Measurements from ENCODE around the gene ID1.
"Not testable (repeated sequence)": the region's sequence is repeated elsewhere in the genome, so short reads cannot be mapped to it uniquely, and the experiment has no call there.

Gene ID1

DNA sequence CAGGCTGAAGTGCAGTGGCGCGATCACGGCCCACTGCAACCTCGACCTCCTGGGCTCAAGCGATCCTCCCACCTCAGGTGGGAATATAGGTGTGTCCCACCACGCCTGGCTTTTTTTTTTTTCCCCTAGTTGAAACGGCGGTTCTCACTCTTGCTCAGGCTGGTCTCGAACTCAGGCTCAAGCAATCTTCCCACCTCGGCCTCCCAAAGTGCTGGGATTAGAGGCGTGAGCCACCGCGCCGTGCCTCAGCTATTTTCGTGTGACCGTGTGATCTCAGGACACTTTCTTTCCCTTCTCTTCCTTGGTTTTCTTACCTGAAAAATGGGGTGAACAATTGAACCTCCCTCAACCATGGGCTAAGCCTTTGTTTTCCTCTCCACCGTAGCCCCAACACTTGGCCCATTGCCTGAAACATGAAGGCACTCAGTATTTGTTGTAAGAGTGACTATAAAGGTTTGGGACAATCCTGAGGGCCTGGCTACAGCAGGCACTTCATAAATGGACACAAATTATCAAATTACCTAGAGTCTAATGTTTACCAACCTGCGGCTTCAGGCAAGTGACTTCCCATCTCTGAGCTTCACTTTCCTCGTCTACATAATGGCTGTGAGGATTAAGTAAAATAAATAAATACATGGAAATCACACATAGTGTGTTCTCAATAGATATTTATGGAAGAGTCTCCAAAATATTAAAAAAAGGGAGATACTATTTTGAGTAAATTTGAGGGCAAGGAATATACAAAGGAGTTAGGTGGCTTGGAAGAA, 31.4 kb upstream of the ID1 start:
- DNase-seq = no peak

DNA sequence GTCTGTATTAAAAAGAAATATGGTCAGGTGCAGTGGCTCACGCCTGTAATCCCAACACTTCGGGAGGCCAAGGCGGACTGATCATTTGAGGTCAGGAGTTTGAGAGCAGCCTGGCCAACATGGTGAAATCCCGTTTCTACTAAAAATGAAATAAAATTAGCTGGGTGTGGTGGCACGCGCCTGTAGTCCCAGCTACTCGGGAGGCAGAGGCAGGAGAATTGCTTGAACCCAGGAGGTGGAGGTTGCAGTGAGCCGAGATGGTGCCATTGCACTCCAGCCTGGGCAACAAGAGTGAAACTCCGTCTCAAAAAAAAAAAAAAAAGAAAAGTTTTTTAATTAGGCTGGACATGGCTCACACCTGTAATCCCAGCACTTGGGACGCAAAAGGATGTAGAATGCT, 30.1 kb upstream of the ID1 start:
- not testable (repeated sequence) for DNase-seq

DNA sequence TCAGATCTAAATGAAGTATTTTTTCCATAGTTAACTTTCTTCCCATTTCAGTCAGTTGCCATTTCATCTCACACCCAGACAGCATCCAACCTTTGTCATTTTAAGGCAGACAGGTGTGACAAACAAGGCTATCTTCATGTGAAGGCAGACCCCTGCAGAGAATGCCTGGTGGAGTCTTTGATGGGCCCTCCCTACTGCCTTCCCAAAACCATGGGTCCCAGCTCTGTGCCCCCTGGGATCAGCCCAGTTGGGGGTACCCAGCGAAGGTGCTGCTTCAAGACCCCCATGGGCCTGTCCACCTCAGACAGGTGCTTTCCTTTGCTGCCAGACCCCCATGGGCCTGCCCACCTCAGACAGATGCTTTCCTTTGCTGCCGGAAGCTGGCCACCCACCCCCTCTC, 28.3 kb upstream of the ID1 start:
- no peak for DNase-seq

DNA sequence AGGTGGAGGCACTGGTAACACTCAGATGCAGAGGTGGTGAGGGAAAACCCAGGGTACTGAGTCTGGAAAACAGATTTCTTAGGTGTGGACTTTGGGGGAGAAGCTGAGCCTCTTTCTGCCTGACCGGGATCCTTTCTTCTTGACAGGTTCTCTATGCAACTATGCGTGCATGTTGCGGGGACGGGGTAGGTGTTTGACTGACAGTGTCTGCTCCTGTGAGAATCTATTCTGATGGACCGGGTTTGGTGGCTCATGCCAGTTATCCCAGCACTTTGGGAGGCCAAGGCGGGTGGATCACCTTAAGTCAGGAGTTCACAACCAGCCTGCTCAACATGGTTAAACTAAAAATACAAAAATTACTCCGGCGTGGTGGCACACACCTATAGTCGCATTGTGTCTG, 27.9 kb upstream of the ID1 start:
- no peak for DNase-seq

DNA sequence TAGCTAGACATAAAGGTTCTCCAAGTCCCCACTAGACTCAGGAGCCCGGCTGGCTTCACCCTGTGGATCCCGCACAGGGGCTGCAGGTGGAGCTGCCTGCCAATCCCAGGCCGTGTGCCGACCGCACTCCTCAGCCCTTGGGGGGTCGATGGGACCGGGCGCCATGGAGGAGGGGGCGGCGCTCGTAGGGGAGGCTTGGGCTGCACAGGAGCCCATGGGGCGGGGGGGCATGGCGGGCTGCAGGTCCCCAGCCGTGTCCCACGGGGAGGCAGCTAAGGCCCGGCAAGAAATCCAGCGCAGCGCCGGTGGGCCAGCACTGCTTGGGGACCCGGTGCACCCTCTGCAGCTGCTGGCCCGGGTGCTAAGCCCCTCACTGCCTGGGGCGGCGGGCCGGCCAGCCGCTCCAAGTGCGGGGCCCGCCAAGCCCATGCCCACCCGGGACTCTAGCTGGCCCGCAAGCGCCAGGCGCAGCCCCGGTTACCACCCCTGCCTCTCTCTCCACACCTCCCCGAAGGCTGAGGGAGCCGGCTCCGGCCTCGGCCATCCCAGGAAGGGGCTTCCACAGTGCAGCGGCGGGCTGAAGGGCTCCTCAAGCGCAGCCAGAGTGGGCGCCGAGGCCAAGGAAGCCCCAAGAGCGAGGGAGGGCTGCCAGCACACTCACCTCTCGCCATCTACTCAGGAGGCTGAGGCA, 26.5 kb upstream of the ID1 start:
- DNase-seq = no peak

DNA sequence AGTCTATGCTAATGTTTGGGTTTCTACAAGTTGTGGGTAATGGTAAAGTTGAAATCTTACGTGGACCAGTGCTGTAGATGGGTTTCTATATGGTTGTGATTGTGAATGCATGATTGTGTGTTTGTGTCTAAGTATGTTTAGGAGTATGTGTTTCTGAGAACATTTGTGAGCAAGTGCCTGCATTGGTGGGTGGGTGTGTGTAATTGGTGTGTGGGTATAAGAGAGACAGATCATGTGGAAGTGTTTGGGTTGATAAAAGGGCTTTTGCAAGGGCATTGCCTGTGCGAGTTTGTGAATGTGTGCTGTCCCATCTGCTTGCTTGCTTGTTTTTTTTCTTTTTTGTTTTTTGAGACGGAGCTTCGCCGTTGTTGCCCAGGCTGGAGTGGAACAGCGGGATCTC, 25.8 kb upstream of the ID1 start:
- DNase-seq = no peak

DNA sequence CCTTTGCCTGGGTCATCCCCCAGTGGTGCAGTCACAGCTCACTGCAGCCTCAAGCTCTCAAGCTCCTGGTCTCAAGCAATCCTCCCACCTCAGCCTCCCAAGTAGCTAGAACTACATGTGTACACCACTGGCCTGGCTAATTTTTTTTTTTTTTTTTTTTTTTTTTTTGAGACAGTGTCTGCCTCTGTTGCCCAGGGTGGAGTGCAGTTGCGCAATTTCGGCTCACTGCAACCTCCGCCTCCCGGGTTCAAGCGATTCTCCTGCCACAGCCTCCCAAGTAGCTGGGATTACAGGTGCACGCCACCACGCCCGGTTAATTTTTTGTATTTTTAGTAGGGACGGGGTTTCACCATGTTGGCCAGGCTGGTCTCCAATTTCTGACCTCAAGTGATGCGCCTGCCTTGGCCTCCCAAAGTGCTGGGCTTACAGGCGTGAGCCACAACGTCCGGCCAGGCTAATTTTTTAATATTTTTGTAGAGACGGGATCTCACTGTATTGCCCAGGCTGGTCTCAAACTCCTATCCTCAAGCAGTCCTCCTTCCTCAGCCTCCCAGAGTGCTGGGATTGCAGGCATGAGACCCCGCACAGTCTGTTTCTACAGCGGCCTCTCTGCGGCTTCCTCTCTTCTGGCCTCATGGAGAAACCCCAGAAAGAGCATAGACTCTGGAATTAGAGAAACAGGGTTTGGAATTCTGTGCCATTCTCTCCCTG, 25.0 kb upstream of the ID1 start:
- not testable (repeated sequence) for DNase-seq

DNA sequence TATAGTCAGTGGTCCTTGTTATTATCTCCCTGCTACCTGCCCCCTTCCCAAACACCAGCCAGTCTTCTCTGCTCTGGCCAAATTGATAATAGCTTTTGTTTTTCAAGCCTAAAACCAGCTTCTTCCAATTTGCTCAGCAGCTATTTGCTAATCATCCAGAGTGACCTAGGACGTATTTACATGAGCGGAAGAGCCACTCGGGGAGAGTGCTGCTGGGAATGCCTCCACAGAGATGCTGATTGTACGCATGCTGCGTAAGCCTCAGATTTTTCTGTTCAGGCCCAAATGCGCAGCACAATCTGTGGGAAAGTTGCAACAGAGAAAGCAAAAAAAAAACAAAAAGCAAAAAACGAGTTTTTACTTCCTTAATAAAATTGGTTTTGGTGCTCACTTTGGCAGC, 24.4 kb upstream of the ID1 start:
- no peak for DNase-seq

DNA sequence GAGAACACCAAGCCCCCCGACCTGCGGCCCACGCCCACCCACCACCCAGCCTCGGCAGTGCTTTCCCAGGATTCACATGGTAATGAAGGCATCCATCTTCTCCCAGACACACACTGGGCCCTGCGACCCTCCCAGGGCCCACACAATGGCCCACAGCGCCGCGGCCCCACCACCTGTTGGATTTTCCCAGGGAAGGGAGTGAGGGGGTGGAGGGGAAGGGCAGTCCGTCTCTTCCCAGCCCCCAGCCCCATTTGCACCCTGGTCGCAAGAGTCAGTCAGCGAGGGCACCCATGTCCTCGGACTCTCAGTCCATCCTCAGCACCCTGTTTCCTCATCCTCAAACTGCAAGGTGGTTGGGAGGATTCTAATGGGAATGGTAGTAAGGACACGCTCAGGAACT, 23.7 kb upstream of the ID1 start:
- DNase-seq = no peak

DNA sequence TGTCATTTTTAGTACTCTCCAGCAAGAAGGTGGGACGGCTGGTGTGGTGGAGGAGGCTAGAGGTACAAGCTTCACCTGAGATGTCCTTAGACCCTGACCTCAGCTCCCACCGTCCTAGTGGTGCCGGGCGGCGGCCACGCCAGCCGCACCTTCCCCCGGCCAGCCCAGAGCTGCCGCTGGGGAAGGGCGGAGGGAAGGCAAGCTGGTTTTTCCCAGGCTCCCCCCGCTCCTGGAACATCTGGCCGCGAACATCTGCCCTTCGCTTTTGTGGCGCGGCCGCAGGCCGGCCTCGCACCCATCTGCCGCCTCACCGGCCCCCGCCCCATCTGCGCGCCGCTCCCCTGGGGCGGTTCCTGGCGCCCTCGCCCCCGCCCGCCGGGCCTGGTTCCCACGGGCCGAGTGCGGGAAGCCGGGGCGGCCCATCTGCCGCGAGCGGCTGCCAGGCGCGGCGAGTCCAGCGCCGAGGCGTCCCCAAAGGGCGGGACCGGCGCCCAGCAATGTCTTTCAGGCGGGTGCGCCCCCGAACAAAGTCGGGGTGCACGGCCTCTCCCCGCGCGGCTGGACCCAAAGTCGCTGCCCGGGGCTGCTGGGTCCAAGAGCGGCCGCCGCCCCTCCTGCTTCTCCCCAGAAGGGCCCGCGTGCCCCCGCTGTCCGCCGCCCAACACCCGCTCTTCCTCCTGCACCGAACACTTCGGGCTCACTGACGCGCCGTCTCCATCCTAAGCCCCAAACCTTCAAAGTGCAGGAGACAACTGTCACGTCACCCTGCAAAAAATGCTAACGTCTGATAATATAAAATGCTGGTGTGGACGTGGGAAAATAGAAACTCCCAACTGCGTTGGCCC, 17.3 kb upstream of the ID1 start:
- no peak for DNase-seq

DNA sequence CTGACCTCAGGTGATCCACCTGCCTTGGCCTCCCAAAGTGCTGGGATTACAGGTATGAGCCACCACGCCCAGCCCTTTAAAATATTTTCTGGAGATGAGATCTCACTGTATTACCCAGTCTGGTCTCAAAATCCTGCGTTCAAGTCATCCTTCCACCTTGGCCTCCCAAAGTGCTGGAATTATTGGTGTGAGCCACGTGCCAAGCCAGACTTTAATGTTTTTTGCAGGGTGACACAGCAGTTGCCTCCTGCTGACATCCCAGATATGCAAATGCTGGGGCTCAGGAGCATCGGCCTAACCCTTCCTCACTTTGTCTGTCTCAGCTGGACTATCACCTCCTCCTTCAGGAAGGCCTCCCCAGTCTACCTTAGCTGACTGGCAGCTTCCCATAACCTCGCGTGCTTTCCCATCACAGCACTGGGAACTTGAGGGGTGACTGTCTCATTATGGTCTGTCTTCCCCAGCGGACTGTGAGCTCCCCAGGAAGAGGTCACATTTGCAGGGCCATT, 14.3 kb upstream of the ID1 start:
- DNase-seq = no peak

DNA sequence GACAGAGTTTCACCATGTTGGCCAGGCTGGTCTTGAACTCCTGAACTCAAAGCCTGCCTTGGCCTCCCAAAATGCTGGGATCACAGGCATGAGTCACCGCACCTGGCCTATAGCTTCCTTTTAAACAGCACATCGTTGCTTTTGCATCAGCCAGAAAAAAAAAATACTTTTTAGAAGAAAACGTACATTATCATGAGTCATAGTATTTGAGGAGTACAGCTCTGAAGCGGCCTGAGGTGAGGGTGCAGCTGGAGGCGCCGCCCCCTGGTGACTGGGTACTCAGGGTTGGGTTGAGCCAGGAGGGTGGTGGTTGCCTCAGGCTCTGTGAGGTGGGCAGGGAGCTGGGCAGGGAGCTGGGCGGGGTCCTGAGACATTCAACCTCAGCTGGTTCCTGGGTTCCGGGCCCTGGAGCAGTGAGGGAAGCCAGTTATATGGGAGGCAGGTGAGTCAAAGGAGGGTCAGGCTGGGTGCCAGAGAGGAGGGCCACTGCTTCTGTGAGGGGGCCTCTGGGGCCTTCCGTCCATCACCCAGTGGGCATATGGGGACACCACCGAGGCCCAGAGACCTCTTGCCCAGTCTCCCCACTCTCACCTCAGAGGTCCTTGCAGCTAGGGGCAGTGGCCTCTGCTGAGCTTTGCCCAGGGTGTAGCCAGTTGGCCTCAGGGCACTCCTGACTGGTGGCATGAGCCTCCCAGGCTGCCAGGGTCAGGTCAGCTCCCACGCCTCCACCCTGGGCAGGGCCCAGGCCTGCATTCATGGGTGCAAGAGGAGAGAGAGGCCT, 11.7 kb upstream of the ID1 start:
- no peak for DNase-seq

DNA sequence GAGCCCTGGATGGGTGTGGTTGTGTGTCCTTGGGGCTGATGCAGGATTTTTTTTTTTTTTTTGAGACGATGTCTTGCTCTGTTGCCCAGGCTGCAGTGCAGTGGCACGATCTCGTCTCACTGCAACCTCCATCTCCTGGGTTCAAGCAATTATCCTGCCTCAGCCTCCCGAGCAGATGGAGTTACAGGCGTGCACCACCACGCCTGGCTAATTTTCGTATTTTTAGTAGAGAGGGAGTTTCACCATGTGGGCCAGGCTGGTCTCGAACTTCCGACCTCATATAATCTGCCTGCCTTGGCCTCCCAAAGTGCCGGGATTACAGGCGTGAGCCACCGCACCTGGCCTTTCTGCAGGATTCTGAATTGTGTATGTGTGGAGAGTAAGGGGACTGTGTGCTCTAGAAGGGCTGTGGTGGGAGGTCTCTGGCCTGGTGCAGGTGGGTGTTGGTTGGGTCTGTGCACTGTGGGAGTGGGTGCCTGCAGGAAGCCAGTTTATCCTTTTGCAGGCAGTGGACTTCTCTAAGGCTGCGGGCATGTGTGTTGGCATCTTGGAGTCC, 11.0 kb upstream of the ID1 start:
- DNase-seq = no peak

DNA sequence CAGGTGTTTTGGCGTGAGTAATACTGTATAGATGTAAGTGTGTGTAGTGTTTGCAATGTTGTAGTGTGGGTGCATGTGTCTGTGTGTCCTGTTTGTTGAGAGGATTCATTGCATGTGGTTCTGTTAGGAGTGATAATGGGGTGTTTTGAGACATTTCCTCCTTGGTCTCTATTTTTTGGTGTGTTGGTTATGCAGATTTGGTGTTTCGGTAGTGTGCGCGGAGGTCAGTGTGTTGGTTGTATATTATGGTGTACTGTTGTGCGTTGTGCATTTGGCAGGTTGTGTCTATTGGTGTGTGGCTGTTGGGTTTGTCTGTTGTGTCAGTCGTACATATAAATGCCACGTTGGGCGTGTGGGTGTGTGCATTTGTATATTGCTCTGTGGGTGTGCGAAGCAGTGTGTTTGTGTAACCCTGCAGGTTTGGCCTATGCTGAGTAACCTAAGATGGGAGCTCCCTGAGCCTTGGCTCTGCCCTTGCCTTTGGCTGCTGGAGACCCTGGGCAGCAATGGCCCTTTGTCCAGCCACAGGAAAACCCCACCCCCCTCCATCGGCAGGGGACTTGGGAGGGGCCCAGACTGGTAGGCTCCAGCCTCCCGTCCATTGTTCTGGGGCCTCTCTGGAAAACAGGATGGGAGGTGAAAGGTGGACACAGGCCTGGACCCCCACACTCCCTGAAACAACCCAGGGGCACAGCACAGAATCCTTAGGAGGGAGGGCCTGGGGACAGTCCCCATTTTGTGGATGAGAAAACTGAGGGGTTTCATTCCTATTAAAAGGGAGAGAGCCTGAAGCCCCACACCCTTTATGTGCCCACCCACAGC, 10.3 kb upstream of the ID1 start:
- no peak for DNase-seq

DNA sequence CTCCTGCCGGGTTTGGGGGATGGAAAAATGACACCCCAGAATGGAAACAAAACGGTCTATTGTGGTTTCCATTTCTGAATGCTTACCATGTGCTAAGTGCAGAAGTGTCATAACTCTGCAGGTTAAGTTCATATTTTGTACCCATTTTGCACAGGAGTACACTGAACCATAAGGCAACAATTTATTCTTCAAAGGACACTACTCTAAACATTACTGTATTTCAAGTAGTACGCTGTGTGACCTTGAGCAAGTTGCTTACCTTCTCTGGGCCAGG, 9.8 kb upstream of the ID1 start:
- DNase-seq = no peak

DNA sequence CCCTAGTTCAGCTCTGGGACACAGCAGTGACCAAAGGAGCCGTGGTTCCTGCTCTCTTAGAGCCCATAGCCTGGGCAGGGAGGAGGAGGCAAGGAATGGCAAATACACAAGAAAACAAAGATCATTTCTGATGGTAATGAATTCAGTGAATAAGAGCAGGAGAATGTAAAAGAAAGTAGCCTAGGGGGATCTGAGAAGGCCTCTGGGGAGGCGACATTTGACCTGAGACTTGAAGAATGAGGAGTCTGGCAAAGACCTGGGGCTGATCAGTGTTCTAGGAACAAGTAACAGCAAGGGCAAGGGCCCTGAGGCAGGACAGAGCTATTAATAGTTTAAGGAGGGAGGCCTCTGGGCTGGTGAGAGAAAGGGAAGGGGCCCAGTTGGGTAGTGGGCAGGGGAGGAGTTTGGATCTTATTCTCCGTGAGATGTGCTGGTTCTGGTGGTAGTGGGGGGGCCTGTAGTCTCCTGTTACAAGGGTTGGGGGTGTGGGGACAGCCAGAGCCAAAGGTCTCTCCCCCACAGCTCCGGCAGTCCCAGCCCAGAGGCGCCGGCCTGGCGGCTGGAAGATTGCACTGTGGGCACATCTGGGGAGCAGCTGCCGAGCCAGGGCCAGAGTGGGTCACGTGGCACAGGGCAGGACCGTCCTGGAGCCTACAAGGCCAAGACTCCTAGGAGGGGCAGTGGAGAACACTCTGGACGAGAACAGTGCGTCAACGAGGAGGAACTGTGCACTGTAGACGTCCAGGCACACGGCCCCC, 9.3 kb upstream of the ID1 start:
- no peak for DNase-seq

DNA sequence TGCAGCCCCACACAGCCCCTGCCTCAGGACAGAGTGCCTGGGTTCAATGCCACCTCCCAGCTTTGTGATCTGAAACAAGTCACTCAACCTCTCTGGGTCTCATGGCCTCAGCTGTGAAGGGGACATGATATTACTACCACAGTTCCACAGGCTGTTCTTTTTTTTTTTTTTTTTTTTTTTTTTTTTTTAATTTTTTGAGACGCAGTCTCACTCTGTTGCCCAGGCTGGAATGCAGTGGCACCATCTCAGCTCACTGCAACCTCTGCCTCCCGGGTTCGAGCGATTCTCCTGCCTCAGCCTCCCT, 8.7 kb upstream of the ID1 start:
- not testable (repeated sequence) for DNase-seq

DNA sequence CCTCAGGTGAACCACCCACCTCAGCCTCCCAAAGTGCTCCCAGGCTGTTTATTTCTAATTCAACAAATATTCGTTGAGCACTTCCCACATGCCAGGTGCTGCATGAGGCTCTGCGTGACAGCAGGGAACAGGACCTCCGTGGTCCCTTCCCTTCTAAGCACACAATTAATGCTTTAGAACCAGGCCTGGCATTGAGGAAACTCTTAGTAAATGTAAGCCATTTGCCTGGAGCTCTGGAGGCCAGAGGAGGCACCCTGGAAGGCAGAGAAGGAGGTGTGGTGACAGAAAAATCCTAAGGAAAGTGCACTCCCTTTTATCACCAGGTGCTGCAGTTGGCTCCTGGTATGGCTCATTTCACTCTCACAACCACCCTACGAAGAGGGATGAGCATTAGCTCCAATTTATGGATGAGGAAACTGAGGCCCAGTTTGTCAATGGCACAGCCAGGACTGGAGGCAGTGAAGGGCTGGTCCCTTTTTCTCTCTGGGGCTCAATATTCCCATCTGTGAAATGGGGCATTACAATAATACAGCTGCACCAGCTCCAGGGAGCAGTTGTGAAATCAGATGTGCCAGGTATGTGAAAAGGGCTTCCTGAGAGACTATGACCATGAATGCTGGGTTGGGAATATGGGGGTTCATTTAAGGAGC, 8.1 kb upstream of the ID1 start:
- no peak for DNase-seq

DNA sequence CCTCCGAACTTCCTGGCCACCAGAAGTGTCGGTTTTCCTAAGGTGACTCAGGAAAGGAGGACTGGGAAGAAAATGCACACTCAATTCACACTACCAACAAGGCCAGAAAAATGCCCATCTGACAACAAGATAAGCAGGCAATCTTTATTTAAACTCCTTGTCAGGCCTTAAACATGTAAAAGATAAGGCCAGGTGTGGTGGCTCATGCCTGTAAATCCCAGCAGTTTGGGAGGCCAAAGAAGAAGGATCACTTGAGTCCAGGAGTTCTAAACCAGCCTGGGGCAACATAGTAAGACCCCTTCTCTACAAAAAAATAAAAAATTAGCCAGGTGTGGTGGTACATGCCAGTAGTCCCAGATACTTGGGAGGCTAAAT, 7.6 kb upstream of the ID1 start:
- DNase-seq = no peak

DNA sequence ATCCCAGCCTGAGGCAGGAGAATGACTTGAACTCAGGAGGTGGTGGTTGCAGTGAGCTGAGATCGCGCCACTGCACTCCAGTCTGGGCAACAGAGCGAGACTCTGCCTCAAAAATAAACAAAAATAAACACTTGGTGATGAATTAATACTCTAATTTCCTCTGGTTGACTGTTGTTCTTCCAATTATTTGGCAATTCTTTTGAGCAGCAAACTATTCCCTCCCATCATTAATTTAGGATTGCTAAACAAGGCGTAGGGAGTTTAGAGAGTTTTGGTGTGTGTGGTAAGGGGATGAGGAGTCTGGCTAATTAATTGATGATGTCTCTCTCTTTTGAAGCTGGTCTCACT, 2.7 kb upstream of the ID1 start:
- DNase-seq = no peak
